BJ (cell line): Measurements from ENCODE around the gene SLC25A51. TPM values are rescaled to one million over a fixed set of nuclear protein-coding genes. Genes with fewer than 3 reads are reported as not detected.

Experiments used
- CTCF ChIA-PET: fragments of 350-600 bp; formaldehyde crosslinking; extraction: SDS; loops from one replicate; lab custom pipeline; 2021; ENCODE audit warnings: antibody characterized with exemption, inconsistent platforms; lab: Yijun Ruan, JAX
- POLR2A ChIA-PET: fragments of 300-600 bp; sonication (Branson Sonifier 250); formaldehyde crosslinking; extraction: SDS; loops from one replicate; lab custom pipeline; 2021; ENCODE audit warnings: antibody characterized with exemption; lab: Charles Lee
- DNase-seq: peaks from one replicate; pipeline ENCODE4 v3.0.0-alpha.2; 2011; ENCODE audit warnings: low read depth
- H3K27me3 ChIP-seq: 2 replicates; pipeline ENCODE4 v1.6.0; 2011; ENCODE audit warnings: low read length; ENCODE audit not compliant: control insufficient read depth, insufficient read depth
- H3K36me3 ChIP-seq: 2 replicates; pipeline ENCODE4 v1.5.1; 2011; ENCODE audit warnings: low read length; ENCODE audit not compliant: control insufficient read depth, insufficient read depth
- H3K4me3 ChIP-seq: 2 replicates; pipeline ENCODE4 v1.5.1; 2011; ENCODE audit warnings: low read depth, mild to moderate bottlenecking, control low read depth, low read length
- polyA plus RNA-seq: library from polyadenylated mRNA; depleted of rRNA; stranded (reverse); fragments of >200 nt; gene quantifications from 2 replicates; pipeline ENCODE4 v1.2.3, GENCODE V29; 2011
- TF ChIP-seq, protein P1 (sequence below): IDR thresholded peaks from 2 replicates; pipeline ENCODE4 v1.5.1; 2011; ENCODE audit warnings: low read depth, mild to moderate bottlenecking, control low read depth, inconsistent platforms, low read length, moderate library complexity; ENCODE audit not compliant: insufficient read depth

SLC25A51 gene
- polyA plus RNA-seq, 1 experiment, result 15.6 TPM

DNA sequence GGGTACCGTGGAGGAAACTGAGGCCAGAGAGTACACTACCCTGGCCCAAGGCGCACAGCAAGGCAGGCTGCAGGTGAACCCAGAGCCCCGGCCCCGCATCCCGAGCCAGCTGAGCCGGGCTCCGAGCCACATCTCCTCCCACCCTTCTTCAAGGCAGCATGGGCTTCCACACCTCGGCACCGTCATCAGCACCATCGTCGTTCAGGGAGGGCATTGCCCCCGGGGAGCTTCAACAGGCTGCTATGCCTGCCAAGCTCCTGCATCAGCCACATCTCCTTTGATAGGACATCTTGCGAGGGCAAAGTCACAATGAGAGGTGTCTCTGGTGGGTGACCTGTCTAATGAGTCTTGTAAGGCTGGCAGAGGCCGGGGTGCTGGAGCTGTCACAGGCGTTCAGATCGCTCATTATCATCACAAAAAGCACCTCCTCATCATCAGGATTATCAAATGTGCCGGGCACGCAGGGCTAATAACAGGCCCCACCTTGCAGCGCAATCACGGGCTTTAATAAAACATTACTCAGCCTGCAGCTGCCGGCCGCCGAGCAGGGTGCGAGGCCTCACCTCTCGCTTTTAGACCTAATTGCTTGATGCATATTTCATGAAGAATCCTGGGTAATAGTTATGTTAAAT is 20.0 kb upstream of the SLC25A51 start:
- H3K4me3 ChIP-seq, result no peak overlapping the region
- H3K27me3 ChIP-seq, result no peaks in the 10 kb centered on the region
- peaks cover 9% of the 10 kb centered on the region for H3K36me3 ChIP-seq
- ChIA-PET CTCF (interaction anchor here (1.1 to 3.3 kb wide), 3 partner anchors 9 to 14 kb away, joined by 4 to 13 read pairs (median 5); no protein-coding TSS in a partner anchor), POLR2A (no interaction called here)
- TF ChIP-seq, protein P1, sequence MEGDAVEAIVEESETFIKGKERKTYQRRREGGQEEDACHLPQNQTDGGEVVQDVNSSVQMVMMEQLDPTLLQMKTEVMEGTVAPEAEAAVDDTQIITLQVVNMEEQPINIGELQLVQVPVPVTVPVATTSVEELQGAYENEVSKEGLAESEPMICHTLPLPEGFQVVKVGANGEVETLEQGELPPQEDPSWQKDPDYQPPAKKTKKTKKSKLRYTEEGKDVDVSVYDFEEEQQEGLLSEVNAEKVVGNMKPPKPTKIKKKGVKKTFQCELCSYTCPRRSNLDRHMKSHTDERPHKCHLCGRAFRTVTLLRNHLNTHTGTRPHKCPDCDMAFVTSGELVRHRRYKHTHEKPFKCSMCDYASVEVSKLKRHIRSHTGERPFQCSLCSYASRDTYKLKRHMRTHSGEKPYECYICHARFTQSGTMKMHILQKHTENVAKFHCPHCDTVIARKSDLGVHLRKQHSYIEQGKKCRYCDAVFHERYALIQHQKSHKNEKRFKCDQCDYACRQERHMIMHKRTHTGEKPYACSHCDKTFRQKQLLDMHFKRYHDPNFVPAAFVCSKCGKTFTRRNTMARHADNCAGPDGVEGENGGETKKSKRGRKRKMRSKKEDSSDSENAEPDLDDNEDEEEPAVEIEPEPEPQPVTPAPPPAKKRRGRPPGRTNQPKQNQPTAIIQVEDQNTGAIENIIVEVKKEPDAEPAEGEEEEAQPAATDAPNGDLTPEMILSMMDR, result no peak
- DNase-seq, result no peak

DNA sequence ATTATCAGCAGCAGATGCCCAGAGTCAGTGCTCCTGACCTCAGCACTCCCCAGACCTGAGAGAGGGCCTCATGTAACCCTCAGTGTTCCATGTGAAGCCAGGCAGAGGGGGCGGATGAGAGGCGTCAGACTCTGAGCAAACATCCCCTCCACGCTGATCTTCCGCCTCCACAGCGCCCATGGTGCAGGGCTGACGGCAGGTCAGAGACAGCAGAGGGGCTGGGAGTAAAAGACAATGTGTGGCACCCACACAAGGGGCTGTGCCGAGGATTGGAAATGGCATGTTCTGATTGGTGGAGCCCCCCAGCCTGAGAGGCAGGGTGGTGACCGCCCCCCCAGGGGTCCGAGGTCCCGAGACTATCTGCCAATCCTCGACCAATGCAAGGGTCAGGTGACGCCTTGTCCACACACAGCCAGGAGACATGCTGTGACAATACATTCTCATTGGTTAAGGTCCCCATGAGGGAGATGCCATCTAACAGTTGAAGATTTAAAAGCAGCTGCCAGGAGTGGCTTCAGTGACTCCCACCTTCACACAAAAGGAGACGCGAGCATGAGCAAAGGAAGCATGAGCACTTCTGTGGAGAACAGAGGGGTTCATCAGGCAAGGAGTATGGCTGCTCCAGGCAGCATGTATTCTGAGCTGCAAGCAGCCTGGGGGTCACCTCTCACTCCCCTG is 19.3 kb upstream of the SLC25A51 start:
- Histone ChIP-seq H3K27me3 (no peaks in the 10 kb centered on the region), H3K36me3 (peaks cover 4% of the 10 kb centered on the region), H3K4me3 (no peak overlapping the region)
- no peak for DNase-seq
- ChIA-PET CTCF (interaction anchor here (1.4 to 3.3 kb wide), 2 partner anchors 9 to 10 kb away, joined by 4 to 13 read pairs; no protein-coding TSS in a partner anchor), POLR2A (no interaction called here)
- TF ChIP-seq, protein P1, result no peak

DNA sequence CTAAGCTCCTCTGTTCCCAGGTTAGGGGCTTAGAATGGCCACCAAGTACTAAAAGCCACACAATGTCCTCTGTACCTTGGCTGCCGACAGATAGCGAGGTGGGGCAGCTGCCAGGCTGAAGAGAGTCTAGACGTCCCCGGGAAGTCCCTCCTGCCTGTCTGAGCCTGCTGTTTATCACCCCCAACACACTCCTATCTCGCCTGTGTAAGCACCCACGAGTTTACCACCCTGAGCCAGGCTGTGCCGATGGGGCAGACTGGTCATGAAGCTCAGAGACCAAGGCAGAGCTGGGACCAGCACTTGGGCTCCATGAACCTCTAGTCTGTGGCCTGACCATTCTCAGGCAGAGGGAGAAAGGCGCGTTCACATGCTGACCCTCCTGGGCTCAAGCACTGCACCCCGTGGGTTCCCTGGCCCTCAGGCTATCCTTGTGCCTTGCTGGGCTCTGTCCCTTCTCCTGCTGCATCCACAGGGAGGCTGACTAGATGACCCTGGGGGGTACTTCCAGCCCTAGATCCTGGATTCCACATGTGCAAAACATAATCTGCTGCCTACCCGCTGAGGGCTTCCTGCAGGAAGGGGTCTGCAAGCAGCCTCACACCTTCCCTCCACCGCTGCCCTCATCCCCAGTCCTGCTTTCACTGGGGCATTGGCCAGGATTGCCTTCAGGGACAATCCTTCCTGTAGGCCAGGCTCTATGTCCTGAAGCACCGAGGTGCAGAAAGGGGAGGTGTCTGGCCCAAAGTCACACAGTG is 18.6 kb upstream of the SLC25A51 start:
- Histone ChIP-seq H3K27me3 (no peaks in the 10 kb centered on the region), H3K4me3 (no peak overlapping the region), H3K36me3 (peaks cover 9% of the 10 kb centered on the region)
- TF ChIP-seq, protein P1, result no peak
- no peak for DNase-seq
- ChIA-PET POLR2A (no interaction called here), CTCF (interaction anchor here (1.0 to 3.3 kb wide), 2 partner anchors 9 kb away, joined by 3 to 13 read pairs; no protein-coding TSS in a partner anchor)

DNA sequence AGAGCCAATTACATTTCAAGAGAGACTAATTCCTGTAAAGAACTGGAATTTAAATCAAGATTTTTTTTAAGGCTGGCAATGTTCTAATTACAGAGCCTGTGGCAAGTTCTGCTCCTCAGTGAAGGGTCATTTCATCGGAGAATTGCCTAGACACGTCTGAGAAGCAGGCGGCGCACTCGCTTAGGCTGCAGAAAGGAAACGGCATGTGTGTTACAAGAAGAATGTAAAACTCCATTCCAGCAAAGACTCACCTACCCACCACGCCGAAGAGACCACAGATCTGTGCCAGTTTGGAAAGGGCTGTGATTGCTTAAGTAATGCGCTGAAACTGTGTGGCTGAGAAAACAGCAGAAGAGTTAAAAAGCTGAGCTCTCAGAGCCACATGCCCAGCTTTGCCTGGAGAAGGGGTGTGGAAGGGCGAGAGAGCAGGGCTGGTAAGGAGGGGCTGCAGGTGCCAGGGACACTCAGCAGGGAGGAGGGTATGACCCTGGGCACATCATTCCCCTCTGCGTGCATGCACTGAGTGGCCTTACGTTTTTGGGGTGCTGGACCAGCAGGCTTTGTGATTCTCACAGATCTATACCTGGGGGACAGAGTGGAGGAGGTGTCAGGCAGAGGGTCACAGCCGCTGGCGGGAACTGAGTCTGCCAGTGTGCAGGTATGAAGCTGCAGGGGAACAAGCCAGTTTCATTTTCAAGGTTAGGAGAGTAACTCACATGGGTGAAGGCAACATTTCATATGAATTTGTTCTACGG is 17.8 kb upstream of the SLC25A51 start:
- no peak for DNase-seq
- ChIA-PET POLR2A (no interaction called here), CTCF (interaction anchor here (1.0 to 1.3 kb wide), 2 partner anchors 8 to 239 kb away, joined by 3 to 5 read pairs; no protein-coding TSS in a partner anchor)

More for the DNA sequence above, 17.8 kb upstream of the SLC25A51 start:
- Histone ChIP-seq H3K4me3 (no peak overlapping the region), H3K27me3 (no peaks in the 10 kb centered on the region), H3K36me3 (peaks cover 12% of the 10 kb centered on the region)
- TF ChIP-seq, protein P1, result peak; percentile 26; the same call in 1 of the 2 replicates
